Upper lobe of left lung (tissue), 6 donors: ENCODE measurements around the gene NRIP2. TPM values are rescaled to one million over a fixed set of nuclear protein-coding genes. Genes with fewer than 3 reads are reported as not detected.

Source experiments
- ATAC-seq, 2 donors: fragments of 200-7000 bp; cut with Tn5 transposase; one replicate each; pipeline ENCODE4 v1.9.1; 2022; ENCODE audit warnings: mild to moderate bottlenecking in 2 of 2, moderate library complexity in 2 of 2; ENCODE audit not compliant: low FRiP score in 2 of 2
- DNase-seq, 2 donors: peaks; one replicate each; pipeline ENCODE4 v3.0.0-alpha.2; 2019 to 2020
- H3K27ac ChIP-seq, 4 donors: fragments of 200-600 bp; sonication (generic); one replicate each; pipeline ENCODE4 v1.5.1; 2016 to 2019
- H3K27me3 ChIP-seq, 4 donors: fragments of 200-600 bp; sonication (generic); one replicate each; pipeline ENCODE4 v1.5.1; 2017 to 2019
- H3K36me3 ChIP-seq, 4 donors: fragments of 200-600 bp; sonication (generic); one replicate each; pipeline ENCODE4 v1.5.1; 2016 to 2019
- H3K4me1 ChIP-seq, 4 donors: fragments of 200-600 bp; sonication (generic); one replicate each; pipeline ENCODE4 v1.5.1; 2018 to 2019
- H3K4me3 ChIP-seq, 4 donors: fragments of 200-600 bp; sonication (generic); one replicate each; pipeline ENCODE4 v1.5.1; 2017 to 2019; ENCODE audit warnings: mild to moderate bottlenecking in 2 of 4, moderate library complexity in 1 of 4
- H3K9me3 ChIP-seq, 4 donors: fragments of 200-600 bp; sonication (generic); one replicate each; pipeline ENCODE4 v1.5.1; 2018 to 2019
- CTCF ChIP-seq, 6 experiments: fragments of 450-650 bp in 4 of 6; fragments of 200-600 bp in 2 of 6; sonication (generic) in 2 of 6; IDR thresholded peaks; one replicate each; pipeline ENCODE4 v1.5.1; 2016 to 2019; ENCODE audit warnings: antibody characterized with exemption in 6 of 6
- EP300 ChIP-seq, 4 donors: sonication (generic); formaldehyde crosslinking; IDR thresholded peaks; one replicate each; pipeline ENCODE4 v1.5.1; 2017; ENCODE audit warnings: antibody characterized with exemption in 4 of 4, control low read depth in 2 of 4
- POLR2A ChIP-seq, 4 donors: fragments of 450-650 bp; IDR thresholded peaks; one replicate each; pipeline ENCODE4 v1.5.1; 2016 to 2017; ENCODE audit warnings: antibody characterized with exemption in 4 of 4, mild to moderate bottlenecking in 2 of 4
- POLR2AphosphoS5 ChIP-seq, 2 donors: sonication (generic); formaldehyde crosslinking; IDR thresholded peaks; one replicate each; pipeline ENCODE4 v1.5.1; 2017; ENCODE audit warnings: antibody characterized with exemption in 2 of 2
- WGBS, 2 donors: methylation state at CpG; one replicate each; pipeline ENCODE4 v1.1.5; 2017 to 2018; 5-methylcytosine and 5-hydroxymethylcytosine counted together
- total RNA-seq, 6 donors: library from RNA; depleted of rRNA in 4 of 6; stranded (reverse); fragments of >200 nt in 4 of 6; gene quantifications; one replicate each; pipeline versions ENCODE4 v1.1.0 to v1.2.1, GENCODE V29; 2016 to 2021
- donor health status: DM: no; HTN: no; CAD: no; lungs with moderate emphysema.
- donor health status: DM: no; HTN: yes; CAD: no; lungs with severe emphysema.

NRIP2 gene
- total RNA-seq, 6 donors from 2014 or later = 0.23 to 0.74 TPM; not detected in 4

- Histone ChIP-seq H3K27me3 (no peaks in the 10 kb centered on the region), H3K36me3 (peaks cover 31 to 70% (median 51%) of the 10 kb centered on the region in 4 donors), H3K4me3 (no peak overlapping the region), H3K4me1 (no peaks in the 10 kb centered on the region), H3K9me3 (no peaks in the 10 kb centered on the region), H3K27ac (no peak overlapping the region)
- TF ChIP-seq CTCF (IDR thresholded peaks at IDR 0.05) (no peak), POLR2AphosphoS5 (IDR thresholded peaks at IDR 0.05) (no peak), POLR2A (IDR thresholded peaks at IDR 0.05) (no peak), EP300 (IDR thresholded peaks at IDR 0.05) (no peak)
- DNase-seq (no peak), ATAC-seq (no peak)
- 80 to 83% methylated on average over 7 of the region's 7 CpGs for WGBS, 2 donors
Observed at GRCh38 chr12:2803635-2804392, 31.0 kb downstream of the NRIP2 start.

- Histone ChIP-seq H3K36me3 (peaks cover 35 to 85% (median 53%) of the 10 kb centered on the region in 4 donors), H3K4me3 (no peak overlapping the region), H3K9me3 (no peaks in the 10 kb centered on the region), H3K27ac (no peak overlapping the region), H3K27me3 (no peaks in the 10 kb centered on the region), H3K4me1 (peaks cover 13 to 20% (median 17%) of the 10 kb centered on the region in 4 donors)
- ATAC-seq (no peak), DNase-seq (no peak)
- TF ChIP-seq CTCF (IDR thresholded peaks at IDR 0.05) (no peak), POLR2AphosphoS5 (IDR thresholded peaks at IDR 0.05) (no peak), POLR2A (IDR thresholded peaks at IDR 0.05) (no peak), EP300 (IDR thresholded peaks at IDR 0.05) (no peak)
- WGBS, 2 donors = 76 to 92% methylated on average over 10 to 16 of the region's 16 CpGs
Observed at GRCh38 chr12:2801044-2801783, 33.6 kb downstream of the NRIP2 start.

- WGBS, 2 donors = 76 to 88% methylated on average over 3 of the region's 3 CpGs
- TF ChIP-seq EP300 (IDR thresholded peaks at IDR 0.05) (no peak), POLR2AphosphoS5 (IDR thresholded peaks at IDR 0.05) (no peak), CTCF (IDR thresholded peaks at IDR 0.05) (no peak), POLR2A (IDR thresholded peaks at IDR 0.05) (no peak)
- H3K36me3 ChIP-seq = peaks cover 35 to 78% (median 53%) of the 10 kb centered on the region in 4 donors
- H3K4me3 ChIP-seq = no peak overlapping the region
- DNase-seq (no peak), ATAC-seq (no peak)
- peaks cover 16 to 24% (median 20%) of the 10 kb centered on the region in 4 donors for H3K4me1 ChIP-seq
- no peak overlapping the region for H3K27ac ChIP-seq
- H3K9me3 ChIP-seq = no peaks in the 10 kb centered on the region
- H3K27me3 ChIP-seq = no peaks in the 10 kb centered on the region
Observed at GRCh38 chr12:2800046-2800570, 34.7 kb downstream of the NRIP2 start.

- ATAC-seq (no peak), DNase-seq (no peak)
- no peaks in the 10 kb centered on the region for H3K27me3 ChIP-seq
- peaks cover 18 to 29% (median 25%) of the 10 kb centered on the region in 4 donors for H3K4me1 ChIP-seq
- WGBS, 2 donors = 57 to 66% methylated on average over 5 to 7 of the region's 7 CpGs
- peaks cover 28 to 55% (median 40%) of the 10 kb centered on the region in 4 donors for H3K36me3 ChIP-seq
- no peaks in the 10 kb centered on the region for H3K9me3 ChIP-seq
- no peak overlapping the region for H3K4me3 ChIP-seq
- peak overlapping the region in 3 of 4 donors; percentile 27 to 49 (median 43) for H3K27ac ChIP-seq
- no peak for TF ChIP-seq EP300 (IDR thresholded peaks at IDR 0.05)
- no peak for TF ChIP-seq POLR2A (IDR thresholded peaks at IDR 0.05)
- no peak for TF ChIP-seq CTCF (IDR thresholded peaks at IDR 0.05)
- TF ChIP-seq POLR2AphosphoS5 (IDR thresholded peaks at IDR 0.05) = no peak
Observed at GRCh38 chr12:2797721-2798418, 37.0 kb downstream of the NRIP2 start.
